ENCODE results near the gene NUP214.
"Not testable (repeated sequence)": the region's sequence is repeated elsewhere in the genome, so short reads cannot be mapped to it uniquely, and the experiment has no call there.

GRCh38 chr9:131191032-131191431 is 65.6 kb downstream of the NUP214 start:
- not testable (repeated sequence) for TF ChIP-seq POLR2A (IDR thresholded peaks at IDR 0.05; ENCODE audit: low read depth, low read length); POLR2AphosphoS5 (IDR thresholded peaks at IDR 0.05; ENCODE audit: low read depth, low read length); TAF1 (IDR thresholded peaks at IDR 0.05; ENCODE audit: borderline replicate concordance, low read depth, low read length)
